Measurements from ENCODE around the gene SLC9C1.

Gene SLC9C1

DNA sequence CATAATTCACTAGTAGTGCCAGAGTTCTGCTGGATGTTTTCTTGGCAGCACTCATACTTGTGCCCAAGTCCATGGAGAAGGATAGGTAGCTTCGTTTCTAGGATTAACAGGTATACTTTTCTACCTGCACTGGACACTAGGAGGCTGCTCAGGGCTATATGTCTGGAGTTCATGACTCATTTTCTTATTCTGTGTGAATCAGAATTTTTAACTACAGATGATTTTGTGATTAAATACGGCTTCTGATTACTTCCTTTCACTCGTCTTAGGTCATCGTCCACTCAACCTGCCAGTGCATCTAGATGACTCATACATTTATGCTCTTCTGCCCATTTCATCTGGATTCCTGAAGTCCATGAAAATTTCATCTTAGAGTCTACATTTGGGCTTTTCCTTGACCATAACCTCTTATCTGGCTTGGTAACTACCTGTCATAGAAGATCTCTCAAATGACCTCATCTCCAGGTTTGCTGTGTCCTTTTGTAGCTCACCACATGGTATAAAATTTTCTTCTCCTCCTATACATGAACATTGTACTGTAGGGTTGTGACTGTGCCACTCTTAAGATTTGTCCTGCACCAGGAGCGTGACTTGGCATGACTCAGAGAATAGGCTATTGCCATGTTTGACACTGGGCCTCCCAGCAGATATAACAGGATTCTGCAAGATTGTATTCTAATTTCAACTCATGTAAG lies 94.2 kb downstream of the SLC9C1 start:
- no peak for DNase-seq

DNA sequence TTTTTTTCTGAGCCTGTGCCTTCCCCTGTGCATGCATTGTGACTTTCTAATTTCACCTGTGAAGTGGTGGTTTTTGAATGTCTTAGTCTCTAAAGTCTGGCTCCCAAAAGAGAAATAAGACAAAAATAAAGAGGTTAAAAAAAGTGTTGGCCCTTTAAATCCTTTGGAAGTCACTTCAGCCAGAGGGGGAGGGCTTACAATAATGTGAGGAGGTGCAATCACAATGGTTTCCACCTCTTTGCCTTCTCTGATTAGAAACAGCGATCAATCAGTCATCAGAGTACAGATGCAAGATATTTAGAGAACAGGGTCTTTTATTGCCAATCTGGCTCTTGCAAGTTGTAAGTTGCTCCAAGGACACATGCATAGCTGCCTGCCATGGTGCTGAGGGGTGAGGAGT lies 96.9 kb downstream of the SLC9C1 start:
- DNase-seq, result no peak

DNA sequence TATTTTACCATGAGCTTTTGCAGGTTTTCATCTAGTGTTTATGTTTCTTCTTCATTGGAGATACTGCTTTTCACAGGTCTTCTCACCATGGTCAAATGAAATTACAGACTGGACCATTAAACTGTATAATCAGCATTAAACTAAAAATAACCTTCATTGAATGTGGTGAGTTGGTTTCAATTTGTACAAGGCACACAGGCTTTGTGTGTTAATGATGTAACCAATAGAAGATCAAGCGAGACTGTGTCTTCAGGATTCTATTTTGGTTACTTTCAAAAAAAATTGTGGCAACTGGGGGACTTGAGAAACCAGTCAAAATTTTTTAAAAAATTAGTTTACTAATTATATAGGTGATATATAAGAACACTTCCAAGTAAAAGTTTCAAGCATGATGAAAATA lies 106.7 kb downstream of the SLC9C1 start:
- DNase-seq, result no peak

DNA sequence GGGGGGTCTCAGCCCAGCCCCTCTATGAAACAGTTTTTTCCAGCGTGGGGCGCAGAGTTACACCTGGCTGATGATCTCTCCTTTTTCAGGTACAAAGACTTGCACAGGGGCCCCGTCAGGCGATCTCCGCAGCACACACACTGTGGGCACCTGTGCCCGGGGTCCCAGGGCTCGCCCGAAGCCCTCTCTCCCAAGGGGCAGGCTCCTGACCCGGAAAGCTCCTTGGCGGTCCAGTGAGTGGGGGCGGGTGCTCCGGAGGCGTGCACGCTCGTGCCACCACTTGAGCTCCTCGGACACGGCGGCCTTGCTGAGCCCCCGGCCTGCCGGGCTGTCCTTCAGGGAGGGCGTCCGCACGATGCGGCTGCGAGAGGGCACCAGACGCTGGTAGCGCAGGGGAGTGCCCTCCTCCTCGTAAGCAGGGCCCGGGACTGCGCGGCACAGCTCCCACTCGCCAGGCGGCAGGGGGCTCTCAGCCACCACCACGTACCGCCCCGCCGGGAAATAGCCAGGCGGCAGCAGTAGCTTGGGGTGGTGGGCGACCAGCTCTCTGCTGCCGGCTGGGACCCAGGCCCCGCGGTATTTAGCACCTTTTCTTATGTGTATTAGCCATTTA lies 108.5 kb downstream of the SLC9C1 start:
- peak in 1 of 56 donors; percentile 2 for DNase-seq

DNA sequence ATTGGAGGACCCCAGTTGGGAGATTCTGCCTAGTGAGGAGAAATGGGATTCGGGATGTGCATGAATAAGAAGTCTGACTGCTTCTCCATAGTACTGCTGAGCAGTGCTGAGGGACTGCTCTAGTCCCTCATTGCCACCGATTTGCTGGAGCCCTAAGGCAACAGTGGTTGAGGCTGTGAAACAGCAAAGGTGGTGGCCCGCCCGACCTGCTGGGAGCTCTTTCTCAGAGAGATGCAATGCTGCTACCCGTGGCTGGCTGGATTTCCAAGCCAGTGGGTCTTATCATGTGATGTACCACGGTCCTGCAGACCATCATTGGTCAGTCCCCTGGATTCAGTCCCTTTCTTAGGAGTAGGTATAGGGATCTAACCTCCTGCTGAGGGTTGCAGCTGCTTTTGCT lies 118.4 kb downstream of the SLC9C1 start:
- no peak for DNase-seq

DNA sequence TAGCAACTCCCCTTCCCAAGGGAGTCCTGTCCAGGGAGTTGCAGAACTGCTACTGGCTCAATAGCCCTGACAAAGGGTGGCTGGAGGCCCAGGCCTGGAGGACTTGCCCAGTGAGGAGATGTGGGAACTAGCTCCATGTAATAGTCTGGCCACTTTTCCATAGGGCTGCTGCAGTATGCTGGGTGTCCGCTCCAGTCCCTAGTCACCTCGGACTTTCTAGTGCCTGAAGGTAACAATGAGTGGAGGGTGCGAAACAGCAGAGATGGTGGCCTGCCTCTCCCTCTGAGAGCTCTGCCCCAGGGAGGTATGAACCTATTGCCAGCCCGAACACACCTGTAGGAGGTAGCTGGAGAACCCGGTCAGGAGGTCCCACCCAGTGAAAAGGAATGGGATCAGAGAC lies 119.0 kb downstream of the SLC9C1 start:
- DNase-seq, result no peak

DNA sequence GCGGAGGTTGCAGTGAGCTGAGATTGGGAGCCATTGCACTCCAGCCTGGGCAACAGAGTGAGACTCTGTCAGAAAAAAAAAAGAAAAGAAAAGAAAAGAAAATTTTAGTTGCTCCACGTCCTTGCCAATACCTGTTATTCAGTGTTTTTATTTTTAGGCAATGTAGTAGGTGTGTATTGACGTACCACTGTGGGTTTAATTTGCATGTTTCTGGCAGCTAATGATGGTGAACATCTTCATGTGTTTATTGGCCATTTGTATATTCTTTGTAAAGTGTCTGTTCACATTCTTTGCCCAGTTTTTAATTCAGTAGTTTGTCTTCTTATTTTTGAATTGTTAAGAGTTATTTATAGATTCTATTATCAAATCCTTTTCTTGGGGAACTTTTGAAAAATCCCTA lies 122.9 kb downstream of the SLC9C1 start:
- no peak for DNase-seq

DNA sequence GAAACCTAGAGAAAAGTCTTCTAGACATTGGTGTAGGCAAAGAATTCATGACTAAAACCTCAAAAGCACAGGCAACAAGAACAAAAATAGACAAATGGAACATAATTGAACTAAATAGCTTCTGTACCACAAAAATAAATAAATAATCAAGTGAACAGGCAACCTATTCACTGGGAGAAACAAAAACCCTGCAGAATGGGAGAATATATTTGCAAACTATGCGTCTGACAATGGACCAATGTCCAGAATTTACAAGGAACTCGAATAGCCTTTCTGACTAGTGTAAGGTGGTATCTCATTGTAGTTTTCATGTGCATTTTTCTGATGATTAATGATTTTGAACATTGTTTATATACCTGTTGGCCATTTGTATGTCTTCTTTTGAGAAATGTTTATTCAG lies 124.0 kb downstream of the SLC9C1 start:
- no peak for DNase-seq

DNA sequence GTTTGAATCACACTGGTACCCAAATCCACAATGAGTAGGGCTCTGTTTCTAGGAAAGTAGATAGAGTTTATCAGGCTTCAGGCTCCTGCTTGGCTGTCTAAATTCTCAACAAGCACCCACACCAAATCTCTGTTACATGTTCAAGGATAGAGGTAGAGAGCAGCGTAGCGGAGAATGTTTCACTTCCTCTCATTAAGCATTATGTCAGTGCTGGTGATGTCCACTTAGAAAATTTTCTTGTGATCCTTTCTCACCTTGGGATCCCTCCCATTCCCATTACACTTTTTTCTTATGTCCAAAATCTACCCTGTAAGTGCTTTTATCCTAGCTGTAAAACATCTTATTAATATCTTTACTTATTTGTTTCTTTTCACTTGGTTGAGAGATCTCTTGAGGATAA lies 126.3 kb downstream of the SLC9C1 start:
- DNase-seq, result no peak

DNA sequence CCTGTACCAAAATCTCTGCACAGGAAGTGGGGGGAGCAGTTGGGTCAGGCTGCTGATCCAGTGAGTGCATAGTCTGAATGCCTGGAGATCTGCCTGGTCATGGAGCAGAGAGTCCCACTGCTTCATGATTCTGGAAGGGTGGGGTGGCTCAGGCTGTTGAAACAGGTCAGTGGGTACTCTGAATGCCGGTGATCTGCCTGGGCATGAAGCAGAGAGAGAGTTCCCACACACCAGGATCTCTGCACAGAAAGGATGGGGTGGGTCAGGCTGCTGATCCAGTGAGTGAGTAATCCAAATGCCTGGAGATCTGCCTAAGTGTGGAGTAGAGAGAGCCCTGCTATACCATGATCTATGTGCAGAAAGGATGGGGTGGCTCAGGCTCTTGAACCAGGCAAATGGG lies 144.9 kb downstream of the SLC9C1 start:
- no peak for DNase-seq

DNA sequence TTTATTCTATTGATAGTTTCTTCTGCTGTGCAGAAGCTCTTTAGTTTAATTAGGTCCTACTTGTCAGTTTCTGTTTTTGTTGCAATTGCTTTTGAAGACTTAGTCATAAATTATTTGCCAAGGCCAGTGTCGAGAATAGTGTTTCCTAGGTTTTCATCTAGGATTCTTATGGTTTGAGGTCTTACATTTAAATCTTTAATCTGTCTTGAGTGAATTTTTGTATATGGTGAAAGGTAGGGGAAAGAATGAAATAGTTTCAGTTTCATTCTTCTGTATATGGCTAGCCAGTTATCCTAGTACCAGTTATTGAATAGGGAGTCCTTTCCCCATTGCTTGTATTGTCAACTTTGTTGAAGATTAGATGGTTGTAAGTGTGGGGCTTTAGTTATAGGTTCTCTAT lies 150.3 kb downstream of the SLC9C1 start:
- no peak for DNase-seq

DNA sequence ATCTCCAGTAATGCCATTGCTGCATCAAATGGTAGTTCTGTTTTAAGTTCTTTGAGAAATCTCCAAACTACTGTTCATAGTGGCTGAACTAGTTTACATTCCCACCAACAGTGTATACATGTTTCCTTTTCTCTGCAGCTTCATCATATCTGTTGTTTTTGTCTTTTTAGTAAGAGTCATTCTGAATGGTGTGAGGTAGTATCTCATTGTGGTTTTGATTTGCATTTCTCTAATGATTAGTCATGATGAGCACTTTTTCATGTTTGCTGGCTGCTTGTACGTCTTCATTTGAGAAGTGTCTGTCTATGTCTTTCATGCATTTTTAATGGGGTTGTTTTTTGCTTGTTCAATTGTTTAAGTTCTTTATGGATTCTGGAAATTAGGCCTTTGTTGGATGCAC lies 150.8 kb downstream of the SLC9C1 start:
- no peak for DNase-seq

DNA sequence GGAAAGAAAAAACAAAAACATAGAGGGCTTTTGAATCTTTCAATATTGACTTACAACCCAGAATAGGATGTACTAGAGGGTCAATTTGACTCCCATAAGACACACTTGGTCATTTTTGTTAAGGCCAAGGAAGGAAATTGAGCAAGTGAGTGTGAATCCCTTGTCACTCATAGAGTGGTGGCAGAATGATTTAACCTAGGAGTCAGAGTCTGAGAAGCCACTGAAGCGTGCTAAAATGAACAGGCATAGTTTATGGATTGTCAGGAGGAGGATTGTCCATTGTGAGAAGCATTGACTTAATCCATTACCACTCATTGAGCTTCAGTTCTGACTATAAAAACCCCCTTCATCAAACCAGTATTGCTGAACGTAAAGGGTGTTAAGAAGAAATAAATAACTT lies 152.7 kb downstream of the SLC9C1 start:
- DNase-seq, result no peak

DNA sequence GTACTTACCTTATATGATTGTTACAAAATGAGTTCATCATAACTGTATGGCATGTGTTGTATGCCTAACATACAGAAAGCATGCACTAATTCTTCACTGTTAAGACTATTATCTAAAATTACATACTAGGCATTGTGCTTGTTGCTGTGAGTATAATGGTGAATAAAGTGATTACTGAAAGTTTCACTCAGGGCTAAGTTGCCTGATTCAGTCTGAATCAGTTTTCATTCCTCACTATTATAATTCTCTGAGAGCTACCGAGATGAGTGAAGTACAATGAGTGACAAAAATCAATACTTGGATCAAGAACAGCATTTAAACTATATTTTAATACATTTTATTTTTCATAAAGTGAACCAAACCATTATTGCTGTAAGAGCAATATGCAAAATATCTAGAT lies 153.4 kb downstream of the SLC9C1 start:
- DNase-seq, result no peak

DNA sequence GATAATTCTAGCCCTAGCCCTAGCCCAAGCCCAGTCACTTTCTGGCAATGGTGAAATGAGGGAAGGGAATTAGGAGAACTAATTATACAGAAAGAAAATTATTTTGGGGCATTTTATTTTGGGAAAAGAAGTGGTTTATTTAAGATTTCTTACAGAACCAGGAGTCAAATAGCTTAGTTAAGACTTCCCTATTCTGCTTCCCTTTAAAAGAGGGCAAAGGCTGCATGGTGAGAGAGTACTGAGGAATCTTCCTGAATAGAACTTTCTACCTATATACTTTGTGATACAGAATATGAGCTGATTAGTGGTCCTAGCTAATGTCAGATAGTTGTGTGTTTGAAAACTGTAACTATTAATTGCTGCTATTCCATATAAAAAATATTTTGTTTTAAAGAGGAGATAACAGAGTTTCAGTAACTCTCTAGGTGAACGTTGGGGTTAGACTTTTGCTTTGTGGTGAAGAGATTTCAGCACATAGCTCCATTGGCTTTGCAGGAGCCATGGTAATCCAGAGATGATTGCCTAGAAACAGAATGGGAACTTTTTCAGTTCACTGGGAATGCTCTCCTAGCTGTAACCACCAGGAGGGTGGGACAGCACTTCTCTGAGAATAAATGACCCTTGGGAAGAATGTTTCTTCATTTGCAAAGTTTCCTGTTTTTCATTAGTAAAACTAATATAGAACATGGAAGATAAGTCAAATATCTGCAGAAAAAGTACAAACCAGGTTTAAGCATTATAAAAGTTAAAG lies 155.6 kb downstream of the SLC9C1 start:
- DNase-seq, result no peak

DNA sequence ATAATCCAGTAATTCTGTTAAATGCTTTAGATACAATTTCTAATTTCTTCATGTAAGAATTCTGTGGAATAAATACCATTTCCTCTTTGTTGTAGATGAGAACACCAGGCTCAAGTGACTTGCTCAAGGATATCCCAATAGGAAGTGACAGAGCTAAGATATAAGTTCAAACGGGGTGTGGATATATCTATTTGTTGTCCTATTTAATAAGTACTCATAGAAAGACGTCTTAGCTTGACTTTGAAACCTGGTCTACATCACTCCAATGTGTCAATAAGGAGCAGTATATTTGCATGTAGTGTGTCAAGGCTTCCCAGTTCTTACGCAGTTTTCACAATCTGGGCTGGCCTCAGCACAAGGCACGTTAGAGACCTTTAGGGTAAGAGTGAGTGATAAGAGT lies 156.2 kb downstream of the SLC9C1 start:
- DNase-seq, result no peak

DNA sequence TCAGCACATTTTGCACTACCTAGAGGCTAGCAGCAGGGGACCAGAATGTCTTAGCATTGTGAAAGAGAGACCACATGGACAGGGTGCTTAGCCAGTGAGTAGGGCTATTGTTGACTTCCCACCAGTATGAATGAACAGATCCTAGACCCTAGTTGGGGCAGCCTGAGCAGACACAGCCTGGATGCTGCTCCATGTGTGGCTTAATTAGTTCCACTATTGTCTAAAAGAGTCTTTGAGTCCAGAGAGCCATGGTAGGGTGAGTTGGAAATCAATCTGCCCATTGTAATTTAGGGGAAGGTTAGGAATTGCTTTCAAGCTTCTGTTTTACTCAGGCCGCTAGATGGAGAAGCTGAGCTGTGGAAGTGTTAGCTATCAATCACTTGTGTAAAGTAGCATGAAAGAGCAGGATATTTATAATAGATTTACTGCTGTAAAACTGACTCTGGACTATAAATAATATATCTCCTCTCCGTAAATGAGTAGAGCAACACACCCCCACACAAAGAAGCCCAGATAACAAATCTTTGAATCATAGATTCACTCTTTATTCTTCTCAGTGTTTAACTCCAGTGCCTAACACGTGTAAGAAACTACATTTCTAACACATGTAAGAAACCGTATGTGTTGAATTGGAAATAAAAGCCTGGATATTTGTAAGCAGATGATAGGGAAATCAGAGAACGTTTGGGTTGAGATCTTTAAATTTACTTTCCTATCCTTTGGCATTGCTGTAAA lies 156.9 kb downstream of the SLC9C1 start:
- peak in 35 of 56 donors; percentile 1 to 63 (median 23) for DNase-seq

DNA sequence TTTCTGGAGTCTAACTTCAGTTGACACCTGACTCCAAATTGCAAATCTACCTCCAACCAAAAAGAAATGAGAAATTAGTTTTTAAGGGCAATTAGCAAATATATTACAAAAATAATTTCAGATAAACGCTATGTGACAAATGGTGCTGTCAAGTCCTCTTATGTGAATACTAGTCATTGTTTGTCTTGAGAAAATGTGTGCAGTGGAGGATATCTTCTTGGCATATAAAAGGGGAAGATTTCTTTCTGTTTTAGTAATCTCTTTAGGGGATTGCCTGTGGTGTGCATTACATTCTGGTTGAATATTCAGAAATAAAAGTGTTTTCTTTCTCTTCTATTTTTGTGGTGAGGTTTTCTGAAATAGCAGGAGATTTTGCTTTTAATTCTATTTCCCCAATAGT lies 158.0 kb downstream of the SLC9C1 start:
- no peak for DNase-seq

DNA sequence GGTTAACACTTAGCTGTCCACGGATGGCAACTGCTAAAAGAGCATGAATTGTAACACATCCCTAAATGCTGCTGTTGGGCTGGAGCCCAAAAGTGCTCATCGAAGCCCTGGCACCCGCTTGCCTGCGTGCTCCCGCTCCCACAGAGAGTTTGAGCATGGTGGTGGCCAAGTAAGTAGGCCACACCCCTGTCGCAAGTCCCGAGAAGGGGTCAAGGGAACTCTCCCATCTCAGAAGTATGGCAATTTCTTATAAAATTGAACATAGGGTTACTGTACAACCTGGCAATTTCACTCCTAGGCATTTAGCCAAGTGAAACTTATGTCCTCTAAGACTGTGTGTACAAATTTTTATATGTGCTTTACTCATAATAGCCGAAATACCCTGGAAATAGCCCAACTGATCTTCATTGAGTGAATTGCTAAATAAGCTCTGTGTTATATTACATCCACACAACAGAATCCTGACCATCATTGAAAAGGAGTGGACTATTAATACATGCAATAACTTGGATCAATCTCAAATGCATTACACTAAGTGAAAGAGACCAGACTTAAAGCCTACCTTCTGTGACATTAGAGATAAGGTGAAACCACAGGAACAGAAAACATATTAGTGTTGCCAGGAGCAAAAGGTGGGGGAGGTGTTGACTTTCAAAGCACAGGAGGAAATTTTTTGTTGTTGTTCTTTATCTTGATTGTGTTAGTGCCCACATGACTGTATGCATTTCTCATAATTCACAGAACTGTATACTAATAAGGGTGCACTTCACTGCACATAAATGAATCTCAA lies 159.5 kb downstream of the SLC9C1 start:
- no peak for DNase-seq

DNA sequence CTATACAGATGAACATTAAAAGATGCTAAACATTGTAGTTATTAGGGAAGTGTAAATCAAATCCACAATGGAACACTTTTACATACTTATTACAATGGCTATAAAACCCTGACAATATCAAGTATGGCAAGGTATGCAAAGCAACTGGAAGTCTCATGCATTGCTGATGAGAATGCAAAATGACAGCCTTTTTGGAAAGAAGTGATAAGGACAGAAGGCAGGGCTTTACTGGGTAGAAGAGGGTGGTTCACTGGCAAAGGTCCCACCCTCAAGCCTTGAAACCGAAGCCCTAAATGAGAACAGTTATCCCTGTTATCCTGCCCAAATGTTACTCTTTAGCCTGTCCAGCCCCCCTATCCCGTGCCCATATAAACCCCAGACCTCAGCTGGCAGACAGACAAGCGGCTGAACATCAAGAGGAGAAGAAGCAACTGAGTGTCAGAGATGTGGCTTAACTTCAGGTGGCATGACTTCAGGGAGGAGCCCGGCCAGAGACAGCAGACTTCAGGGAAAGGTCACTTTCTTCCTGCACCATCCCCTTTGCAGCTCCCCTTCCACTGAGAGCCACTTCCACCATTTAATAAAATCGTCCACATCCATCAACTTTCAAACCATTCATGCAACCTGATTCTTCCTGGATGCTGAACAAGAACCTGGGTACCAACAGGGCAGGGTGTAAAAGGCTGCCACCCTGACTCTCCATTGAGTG lies 160.2 kb downstream of the SLC9C1 start:
- DNase-seq, result no peak

Measured in nucleus accumbens (tissue), 56 donors.